Activated CD8-positive, alpha-beta memory T cell treated with anti-CD3 and anti-CD28 coated beads for 4 hours (primary cell): ENCODE data around the gene TEX2.
"Not testable (repeated sequence)": the region's sequence is repeated elsewhere in the genome, so short reads cannot be mapped to it uniquely, and the experiment has no call there.

Experiments
- DNase-seq, 2 donors: peaks; one replicate each; pipeline ENCODE4 v3.0.0-alpha.2; 2020; ENCODE audit warnings: low read depth in 2 of 2

Gene TEX2

DNA sequence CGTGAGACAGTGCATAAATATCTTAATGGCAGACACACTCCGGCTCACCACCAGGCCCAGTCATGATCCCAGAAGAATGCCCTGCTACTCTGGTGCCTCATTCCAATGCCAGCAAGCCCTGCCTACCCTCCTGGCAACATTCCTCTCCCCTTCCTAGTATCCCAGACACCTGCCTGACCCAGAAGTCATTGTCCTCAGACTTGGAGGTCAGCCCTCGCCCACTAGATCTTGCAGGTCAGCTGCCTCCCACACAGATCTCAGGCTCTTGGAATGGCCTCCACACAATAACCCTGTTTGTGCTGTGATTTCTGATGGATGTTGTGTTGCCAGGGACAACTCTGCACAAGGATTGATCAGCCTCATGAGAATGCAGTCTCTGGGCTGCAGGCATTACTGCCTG is 1.8 kb upstream of the TEX2 start:
- DNase-seq: no peak

- peak; percentile 20 to 35 for DNase-seq
Measured at GRCh38 chr17:64262198-64262999, 661 bp downstream of the TEX2 start.

GRCh38 chr17:64261417-64262145 is 1.5 kb downstream of the TEX2 start:
- DNase-seq: no peak

- no peak for DNase-seq
Measured at GRCh38 chr17:64260886-64261285, 2.2 kb downstream of the TEX2 start.

DNA sequence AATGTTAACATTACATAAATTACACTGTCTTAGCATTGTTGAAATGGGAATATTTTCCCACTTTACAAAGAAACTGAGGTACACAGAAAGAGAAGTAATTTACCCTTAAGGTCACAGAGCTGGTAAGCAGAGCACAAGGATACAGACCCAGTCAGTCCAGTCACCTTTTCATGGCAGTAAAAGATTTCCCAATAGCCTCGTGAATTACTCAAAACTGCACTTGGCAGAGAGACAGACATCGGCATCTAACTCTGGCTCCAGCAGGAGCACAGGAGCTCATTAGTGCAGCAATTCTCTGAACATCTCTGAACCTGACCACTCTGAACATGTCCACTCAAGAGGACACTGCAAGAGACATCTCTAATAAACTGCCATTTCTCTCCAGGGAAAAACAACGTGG is 3.1 kb downstream of the TEX2 start:
- no peak for DNase-seq

DNA sequence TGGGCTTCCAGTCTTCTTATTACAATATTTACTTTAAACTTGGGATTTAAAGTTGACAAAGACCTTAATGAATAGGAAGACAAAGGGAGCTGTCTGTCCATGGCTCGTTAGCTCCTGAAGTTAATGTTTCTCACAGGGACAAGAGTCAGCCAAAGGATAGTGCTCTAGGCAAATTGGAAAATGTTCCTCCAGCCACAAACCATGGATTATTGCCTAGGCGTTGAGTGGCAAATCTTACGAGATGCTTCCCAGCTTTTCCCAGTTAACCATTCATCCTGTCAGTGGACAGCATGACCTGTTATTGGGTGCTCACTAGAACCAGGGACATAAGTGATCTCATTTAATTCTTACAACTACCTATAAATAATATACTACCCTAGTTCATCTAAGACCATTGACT is 3.6 kb downstream of the TEX2 start:
- no peak for DNase-seq

DNA sequence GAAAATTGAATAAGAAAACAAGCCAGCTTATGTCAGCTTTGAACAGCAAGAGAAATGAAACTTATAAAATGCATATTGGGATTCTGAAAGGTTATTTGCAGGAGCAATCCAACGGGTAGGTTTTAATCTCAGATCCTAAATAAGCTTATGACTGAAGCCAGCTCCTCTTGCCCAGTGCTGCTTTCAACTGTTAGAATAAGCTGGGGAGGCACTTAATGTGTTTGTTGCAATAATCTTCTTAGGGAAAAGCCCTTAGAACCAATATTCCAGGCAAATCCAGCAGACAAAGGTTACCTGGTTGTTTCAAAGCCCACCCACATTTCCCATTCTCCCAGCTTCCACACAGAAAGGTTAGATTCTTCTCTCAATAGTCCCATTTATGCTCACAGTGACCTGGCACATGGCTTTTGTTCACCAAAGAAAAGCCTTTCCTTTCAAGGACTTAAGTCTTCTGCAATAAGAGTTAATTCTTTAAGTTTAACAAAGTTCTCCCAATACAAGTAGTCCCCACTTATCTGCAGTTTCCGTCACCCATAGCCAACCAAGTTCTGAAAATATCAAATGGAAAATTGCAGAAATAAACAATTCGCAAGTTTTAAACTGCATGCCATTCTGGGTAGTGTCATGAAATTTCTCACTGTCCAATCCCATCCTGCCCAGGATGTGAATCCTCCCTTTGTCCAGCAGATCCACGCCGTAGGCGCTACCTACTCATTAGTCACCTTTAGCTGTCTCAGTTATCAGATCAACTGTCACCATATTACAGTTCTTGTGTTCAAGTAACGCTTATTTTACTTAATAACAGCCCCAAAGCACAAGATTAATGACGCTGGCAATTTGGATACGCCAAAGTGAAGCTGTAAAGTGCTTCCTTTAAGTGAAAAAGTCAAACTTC is 5.9 kb downstream of the TEX2 start:
- no peak for DNase-seq

DNA sequence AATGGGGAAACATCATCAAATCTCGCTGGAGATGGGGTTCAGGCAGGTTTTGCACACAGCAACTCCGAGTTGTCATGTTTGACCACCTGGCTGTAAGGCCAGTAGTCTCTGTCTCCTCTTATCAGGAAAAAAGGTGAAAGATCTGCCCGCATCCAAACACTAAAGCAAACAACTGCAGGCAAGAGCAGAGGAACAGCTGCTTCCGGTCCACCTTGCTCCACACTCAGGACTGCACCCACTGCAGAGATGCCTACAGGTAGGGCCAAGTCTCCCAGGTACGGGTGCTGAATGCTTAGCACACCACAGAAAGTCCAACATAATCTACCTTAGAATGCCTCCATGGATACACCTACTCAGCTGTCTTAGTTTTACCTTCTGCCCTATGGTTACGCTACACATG is 7.3 kb downstream of the TEX2 start:
- DNase-seq: no peak

GRCh38 chr17:64254755-64255154 is 8.3 kb downstream of the TEX2 start:
- no peak for DNase-seq

GRCh38 chr17:64253470-64253869 is 9.6 kb downstream of the TEX2 start:
- DNase-seq: no peak

- no peak for DNase-seq
Measured at GRCh38 chr17:64252831-64253230, 10.2 kb downstream of the TEX2 start.

GRCh38 chr17:64250233-64250835 is 12.7 kb downstream of the TEX2 start:
- DNase-seq: no peak

GRCh38 chr17:64247836-64248235 is 15.2 kb downstream of the TEX2 start:
- DNase-seq: no peak

GRCh38 chr17:64245218-64246145 is 17.6 kb downstream of the TEX2 start:
- no peak for DNase-seq

DNA sequence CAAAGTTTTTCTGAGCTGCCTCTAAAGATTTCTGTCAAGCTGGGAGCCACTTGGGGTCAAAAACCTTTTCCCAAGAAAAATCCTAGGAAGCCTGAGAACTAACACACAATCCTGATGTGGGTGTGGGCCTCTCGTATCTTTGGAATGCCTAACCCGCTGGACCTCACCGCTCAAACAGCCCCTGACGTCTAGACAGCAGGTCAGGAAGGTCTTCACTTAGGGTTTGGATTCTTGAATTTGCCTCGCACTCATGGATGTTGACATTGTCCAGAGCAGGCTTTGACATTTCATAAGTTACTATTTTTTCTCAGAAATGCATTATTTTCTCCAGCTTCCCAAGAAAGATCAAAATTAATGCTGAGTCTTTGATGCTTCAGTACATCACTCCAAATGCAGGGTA is 18.9 kb downstream of the TEX2 start:
- no peak for DNase-seq

- DNase-seq: no peak
Measured at GRCh38 chr17:64243340-64243739, 19.7 kb downstream of the TEX2 start.

GRCh38 chr17:64242633-64243032 is 20.4 kb downstream of the TEX2 start:
- DNase-seq: no peak

DNA sequence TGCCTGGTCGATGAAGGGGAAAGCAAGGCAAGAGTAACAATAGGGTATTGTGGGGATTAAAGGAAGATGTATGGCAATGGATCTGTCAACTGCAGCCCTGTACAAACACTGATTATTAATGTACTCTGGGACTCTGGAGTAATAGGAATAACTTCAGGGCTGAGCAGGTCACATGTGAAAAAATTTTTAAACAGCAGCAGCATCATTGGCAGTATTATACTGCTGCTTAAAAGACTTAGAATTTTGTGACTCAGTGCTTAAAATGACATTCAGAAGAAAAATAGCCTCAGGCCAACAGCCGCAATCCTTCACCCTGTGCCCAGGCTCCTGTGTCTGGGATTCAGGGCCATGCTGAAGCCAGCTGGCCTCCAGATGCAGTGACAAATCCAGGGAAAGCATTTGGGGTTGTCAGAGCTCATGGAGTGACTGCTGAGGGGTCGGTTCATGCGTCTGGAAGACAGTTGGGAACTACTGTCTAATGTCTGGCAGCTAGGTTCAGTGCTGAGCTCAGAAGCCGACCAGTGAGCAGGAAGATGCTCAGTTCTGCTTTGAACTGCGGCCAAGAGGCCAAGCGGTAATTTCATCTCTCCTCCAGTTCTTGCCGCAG is 22.2 kb downstream of the TEX2 start:
- no peak for DNase-seq

GRCh38 chr17:64240261-64240740 is 22.8 kb downstream of the TEX2 start:
- no peak for DNase-seq

GRCh38 chr17:64238449-64238848 is 24.6 kb downstream of the TEX2 start:
- DNase-seq: not testable (repeated sequence)
